Retinal pigment epithelial cell (primary cell): ENCODE results near the gene AP4M1.
"Not testable (repeated sequence)": the region's sequence is repeated elsewhere in the genome, so short reads cannot be mapped to it uniquely, and the experiment has no call there.

ENCODE experiments used
- DNase-seq: peaks from one replicate; pipeline ENCODE4 v3.0.0-alpha.2; 2010; ENCODE audit warnings: low read depth
- H3K4me3 ChIP-seq: 2 replicates; pipeline ENCODE4 v1.5.1; 2011; ENCODE audit warnings: mild to moderate bottlenecking, low read length, control low read depth, moderate library complexity
- CTCF ChIP-seq: conservative IDR thresholded peaks from 2 replicates; pipeline ENCODE4 v1.5.1; 2011; ENCODE audit warnings: low read depth, low read length, control low read depth, inconsistent platforms

Gene AP4M1

GRCh38 chr7:100130608-100131453 lies 29.4 kb downstream of the AP4M1 start:
- no peak overlapping the region for H3K4me3 ChIP-seq
- DNase-seq: no peak

GRCh38 chr7:100132126-100132525 lies 30.7 kb downstream of the AP4M1 start:
- no peak for TF ChIP-seq CTCF
- no peak overlapping the region for H3K4me3 ChIP-seq
- no peak for DNase-seq

More at GRCh38 chr7:100130608-100131453, 29.4 kb downstream of the AP4M1 start:
- peak; percentile 80 for TF ChIP-seq CTCF

- peak; percentile 99 for TF ChIP-seq CTCF
- no peak overlapping the region for H3K4me3 ChIP-seq
- DNase-seq: no peak
Observed at GRCh38 chr7:100132697-100133151, 31.3 kb downstream of the AP4M1 start.

GRCh38 chr7:100137851-100138760 lies 36.7 kb downstream of the AP4M1 start:
- no peak for DNase-seq
- no peak for TF ChIP-seq CTCF
- H3K4me3 ChIP-seq: no peak overlapping the region

GRCh38 chr7:100141555-100141949 lies 40.1 kb downstream of the AP4M1 start:
- H3K4me3 ChIP-seq: no peak overlapping the region
- DNase-seq: no peak
- TF ChIP-seq CTCF: no peak

GRCh38 chr7:100142461-100142860 lies 41.0 kb downstream of the AP4M1 start:
- no peak for TF ChIP-seq CTCF
- H3K4me3 ChIP-seq: no peak overlapping the region
- no peak for DNase-seq

GRCh38 chr7:100146350-100146749 lies 44.9 kb downstream of the AP4M1 start:
- DNase-seq, H3K4me3 ChIP-seq: not testable (repeated sequence)
